Measurements from ENCODE around the gene TUBGCP6. TPM values are rescaled to one million over a fixed set of nuclear protein-coding genes. Genes with fewer than 3 reads are reported as not detected.

Gene TUBGCP6
- total and polyA plus RNA-seq, 2 donors (not counting 3 experiments of a cell fraction or from before 2014, with no cell fraction given) = 33.1 to 45.3 TPM

- TF ChIP-seq GATA2 (IDR thresholded peaks at IDR 0.05; ENCODE audit: insufficient read depth, insufficient read length, low read depth, low read length) (no peak), POLR2AphosphoS5 (IDR thresholded peaks at IDR 0.05; ENCODE audit: insufficient read depth, low read depth, low read length) (peak; percentile 10), MYC (IDR thresholded peaks at IDR 0.05; ENCODE audit: low read depth, low read length) (no peak)
- BruUV-seq (replicated peaks) = no TSS peak
- peak; percentile 51 for DNase-seq (ENCODE audit: low read depth, low spot score)
- H3K4me2 ChIP-seq (ENCODE audit: insufficient read depth, low read length) = peak within 1 kb of the TSS; percentile 61
- dilution Hi-C loops (cut with MboI; ENCODE audit: extremely low pct_ligation_motif_present, low sequenced_read_pairs) = no loop called here
- no peaks in the 10 kb centered on the region for H3K9me1 ChIP-seq (replicated peaks; ENCODE audit: control insufficient read depth, extremely low read depth, insufficient read depth, low read length)
- no peak within 1 kb of the TSS for H3K27ac ChIP-seq (ENCODE audit: insufficient read depth, low read depth, low read length)
- FAIRE-seq = peak; percentile 72
- H2AFZ ChIP-seq (ENCODE audit: low read depth, low read length) = no peak within 1 kb of the TSS
- intact Hi-C loops (cut with micrococcal nuclease) = loop anchor here (1.0 to 2.0 kb wide), 5 partner anchors 9 to 72 kb away; partner anchors contain the start of genes DENND6B, HDAC10, MAPK12 and PLXNB2
- H4K20me1 ChIP-seq (replicated peaks; ENCODE audit: control insufficient read depth, extremely low read depth, insufficient read depth, low read length) = no peaks in the 10 kb centered on the region
- peak within 1 kb of the TSS; percentile 30 to 59 (median 42) for H3K4me3 ChIP-seq (replicated peaks in 1 of 3; ENCODE audit: insufficient read depth in 1 of 3, low read depth in 1 of 3, low read length in 3 of 3)
- ChIA-PET POLR2A (no interaction called here), CTCF (interaction anchor here (0.6 to 3.0 kb wide), 2 partner anchors 9 to 17 kb away, joined by 5 to 13 read pairs; partner anchors contain the start of gene MAPK12)
- H3K79me2 ChIP-seq (ENCODE audit: control insufficient read depth, insufficient read depth, low read length) = no peaks in the 10 kb centered on the region
- peak within 1 kb of the TSS; percentile 31 for H3K9ac ChIP-seq (replicated peaks; ENCODE audit: extremely low read depth, insufficient read depth, low read length)
- peaks cover 12% of the 10 kb centered on the region for H3K4me1 ChIP-seq (ENCODE audit: control insufficient read depth, extremely low read depth, insufficient read depth, low read length)
- H3K36me3 ChIP-seq (ENCODE audit: control insufficient read depth in 2 of 2, extremely low read depth in 1 of 2, insufficient read depth in 2 of 2, low read length in 2 of 2) = peaks cover 3 to 7% of the 10 kb centered on the region in 2 experiments
- H3K9me3 ChIP-seq (replicated peaks; ENCODE audit: control insufficient read depth, insufficient read depth, low read length) = no peaks in the 10 kb centered on the region
- no peaks in the 10 kb centered on the region for H3K27me3 ChIP-seq (ENCODE audit: control insufficient read depth in 2 of 2, insufficient read depth in 2 of 2, low read length in 2 of 2)
Measured at GRCh38 chr22:50269970-50270665, 25.3 kb upstream of the TUBGCP6 start, which contains the start of gene MAPK11. TSS of gene MAPK11 (minus strand) at chr22:50270380. CDS start at chr22:50270292, 88 bp downstream.

DNA sequence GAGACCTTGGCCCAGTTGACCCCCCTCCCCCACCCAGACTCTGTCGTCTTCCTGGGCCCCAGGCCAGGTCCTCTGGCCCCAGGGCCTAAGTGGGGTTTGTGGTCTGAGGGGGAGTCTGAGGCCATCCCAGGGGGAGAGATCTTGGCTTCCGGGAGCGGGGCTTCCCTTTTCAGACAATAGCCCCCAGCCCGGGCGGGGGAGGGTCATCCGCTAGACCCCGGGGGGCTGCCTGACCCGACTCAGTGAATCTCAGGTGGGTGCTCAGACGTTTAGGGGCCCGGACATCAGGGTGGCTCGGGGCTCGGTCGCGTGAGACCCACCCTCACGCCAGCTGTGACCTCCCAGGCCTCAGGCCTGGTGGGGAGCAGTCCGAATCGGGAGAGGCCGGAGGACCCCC, 24.7 kb upstream of the TUBGCP6 start:
- H4K20me1 ChIP-seq (replicated peaks; ENCODE audit: control insufficient read depth, extremely low read depth, insufficient read depth, low read length) = no peaks in the 10 kb centered on the region
- intact Hi-C loops (cut with micrococcal nuclease) = no loop called here
- no peaks in the 10 kb centered on the region for H3K79me2 ChIP-seq (ENCODE audit: control insufficient read depth, insufficient read depth, low read length)
- no peaks in the 10 kb centered on the region for H3K9me1 ChIP-seq (replicated peaks; ENCODE audit: control insufficient read depth, extremely low read depth, insufficient read depth, low read length)
- H3K27ac ChIP-seq (ENCODE audit: insufficient read depth, low read depth, low read length) = no peak overlapping the region
- peaks cover 2 to 5% of the 10 kb centered on the region in 2 experiments for H3K36me3 ChIP-seq (ENCODE audit: control insufficient read depth in 2 of 2, extremely low read depth in 1 of 2, insufficient read depth in 2 of 2, low read length in 2 of 2)
- peak overlapping the region in 2 of 3 experiments; percentile 18 to 42 for H3K4me3 ChIP-seq (replicated peaks in 1 of 3; ENCODE audit: insufficient read depth in 1 of 3, low read depth in 1 of 3, low read length in 3 of 3)
- H3K27me3 ChIP-seq (ENCODE audit: control insufficient read depth in 2 of 2, insufficient read depth in 2 of 2, low read length in 2 of 2) = no peaks in the 10 kb centered on the region
- TF ChIP-seq GATA2 (IDR thresholded peaks at IDR 0.05; ENCODE audit: insufficient read depth, insufficient read length, low read depth, low read length) = no peak
- TF ChIP-seq POLR2A (IDR thresholded peaks at IDR 0.05; ENCODE audit: low read depth, low read length) = no peak
- TF ChIP-seq, protein P1, sequence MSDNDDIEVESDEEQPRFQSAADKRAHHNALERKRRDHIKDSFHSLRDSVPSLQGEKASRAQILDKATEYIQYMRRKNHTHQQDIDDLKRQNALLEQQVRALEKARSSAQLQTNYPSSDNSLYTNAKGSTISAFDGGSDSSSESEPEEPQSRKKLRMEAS (IDR thresholded peaks at IDR 0.05; ENCODE audit: insufficient read depth, insufficient read length) = no peak
- TF ChIP-seq POLR2AphosphoS5 (IDR thresholded peaks at IDR 0.05; ENCODE audit: insufficient read depth, low read depth, low read length) = no peak
- TF ChIP-seq, protein P2, sequence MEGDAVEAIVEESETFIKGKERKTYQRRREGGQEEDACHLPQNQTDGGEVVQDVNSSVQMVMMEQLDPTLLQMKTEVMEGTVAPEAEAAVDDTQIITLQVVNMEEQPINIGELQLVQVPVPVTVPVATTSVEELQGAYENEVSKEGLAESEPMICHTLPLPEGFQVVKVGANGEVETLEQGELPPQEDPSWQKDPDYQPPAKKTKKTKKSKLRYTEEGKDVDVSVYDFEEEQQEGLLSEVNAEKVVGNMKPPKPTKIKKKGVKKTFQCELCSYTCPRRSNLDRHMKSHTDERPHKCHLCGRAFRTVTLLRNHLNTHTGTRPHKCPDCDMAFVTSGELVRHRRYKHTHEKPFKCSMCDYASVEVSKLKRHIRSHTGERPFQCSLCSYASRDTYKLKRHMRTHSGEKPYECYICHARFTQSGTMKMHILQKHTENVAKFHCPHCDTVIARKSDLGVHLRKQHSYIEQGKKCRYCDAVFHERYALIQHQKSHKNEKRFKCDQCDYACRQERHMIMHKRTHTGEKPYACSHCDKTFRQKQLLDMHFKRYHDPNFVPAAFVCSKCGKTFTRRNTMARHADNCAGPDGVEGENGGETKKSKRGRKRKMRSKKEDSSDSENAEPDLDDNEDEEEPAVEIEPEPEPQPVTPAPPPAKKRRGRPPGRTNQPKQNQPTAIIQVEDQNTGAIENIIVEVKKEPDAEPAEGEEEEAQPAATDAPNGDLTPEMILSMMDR (IDR thresholded peaks at IDR 0.05; ENCODE audit: extremely low read depth in 1 of 2, insufficient read depth in 1 of 2, low read depth in 1 of 2, low read length in 2 of 2) = no peak
- TF ChIP-seq EZH2 (IDR thresholded peaks at IDR 0.05; ENCODE audit: borderline replicate concordance, low read depth, low read length, severe bottlenecking) = no peak
- no peak for TF ChIP-seq MYC (IDR thresholded peaks at IDR 0.05; ENCODE audit: low read depth, low read length)
- no peak for TF ChIP-seq JUN (IDR thresholded peaks at IDR 0.05; ENCODE audit: borderline replicate concordance, insufficient read depth, insufficient read length, low read depth)
- TF ChIP-seq FOS (IDR thresholded peaks at IDR 0.05; ENCODE audit: borderline replicate concordance, insufficient read depth, low read length) = no peak
- DNase-seq (ENCODE audit: low read depth, low spot score) (no peak), FAIRE-seq (no peak)
- no peak overlapping the region for H3K9ac ChIP-seq (replicated peaks; ENCODE audit: extremely low read depth, insufficient read depth, low read length)
- H2AFZ ChIP-seq (ENCODE audit: low read depth, low read length) = no peak overlapping the region
- BruUV-seq (replicated peaks) = no TSS peak
- dilution Hi-C loops (cut with MboI; ENCODE audit: extremely low pct_ligation_motif_present, low sequenced_read_pairs) = no loop called here
- H3K4me1 ChIP-seq (ENCODE audit: control insufficient read depth, extremely low read depth, insufficient read depth, low read length) = peaks cover 12% of the 10 kb centered on the region
- POLR2A ChIA-PET = no interaction called here
- no peaks in the 10 kb centered on the region for H3K9me3 ChIP-seq (replicated peaks; ENCODE audit: control insufficient read depth, insufficient read depth, low read length)
- peak overlapping the region; percentile 47 for H3K4me2 ChIP-seq (ENCODE audit: insufficient read depth, low read length)
- CTCF ChIA-PET = interaction anchor here (0.6 to 3.0 kb wide), 2 partner anchors 9 to 17 kb away, joined by 5 to 13 read pairs; partner anchors contain the start of gene MAPK12

Measured in endothelial cell of umbilical vein (primary cell).